HG03139 (cell line): ENCODE data around the gene IGLL5.
"Not testable (repeated sequence)": the region's sequence is repeated elsewhere in the genome, so short reads cannot be mapped to it uniquely, and the experiment has no call there.

ENCODE experiments used
- ATAC-seq: cut with Tn5 transposase; IDR thresholded peaks from one replicate; pipeline ENCODE4 v1.9.1; 2021; ENCODE audit not compliant: unreplicated experiment

Gene IGLL5

DNA sequence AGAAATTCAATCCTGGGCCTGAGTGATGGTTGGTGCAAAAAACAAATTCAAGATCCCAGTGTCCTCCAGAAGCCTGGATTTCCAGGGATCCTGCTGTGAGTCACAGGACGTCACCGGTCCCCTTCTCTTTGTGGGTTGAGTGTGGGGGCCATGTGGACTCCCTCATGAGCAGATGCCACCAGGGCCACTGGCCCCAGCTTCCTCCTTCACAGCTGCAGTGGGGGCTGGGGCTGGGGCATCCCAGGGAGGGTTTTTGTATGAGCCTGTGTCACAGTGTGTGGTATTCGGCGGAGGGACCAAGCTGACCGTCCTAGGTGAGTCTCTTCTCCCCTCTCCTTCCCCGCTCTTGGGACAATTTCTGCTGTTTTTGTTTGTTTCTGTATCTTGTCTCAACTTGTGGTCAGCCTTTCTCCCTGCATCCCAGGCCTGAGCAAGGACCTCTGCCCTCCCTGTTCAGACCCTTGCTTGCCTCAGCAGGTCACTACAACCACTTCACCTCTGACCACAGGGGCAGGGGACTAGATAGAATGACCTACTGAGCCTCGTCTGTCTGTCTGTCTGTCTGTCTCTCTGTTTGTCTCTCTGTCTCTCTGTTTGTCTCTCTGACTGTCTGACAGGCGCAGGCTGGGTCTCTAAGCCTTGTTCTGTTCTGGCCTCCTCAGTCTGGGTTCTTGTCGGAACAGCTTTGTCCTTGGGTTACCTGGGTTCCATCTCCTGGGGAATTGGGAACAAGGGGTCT, 11.9 kb downstream of the IGLL5 start:
- ATAC-seq = not testable (repeated sequence)

DNA sequence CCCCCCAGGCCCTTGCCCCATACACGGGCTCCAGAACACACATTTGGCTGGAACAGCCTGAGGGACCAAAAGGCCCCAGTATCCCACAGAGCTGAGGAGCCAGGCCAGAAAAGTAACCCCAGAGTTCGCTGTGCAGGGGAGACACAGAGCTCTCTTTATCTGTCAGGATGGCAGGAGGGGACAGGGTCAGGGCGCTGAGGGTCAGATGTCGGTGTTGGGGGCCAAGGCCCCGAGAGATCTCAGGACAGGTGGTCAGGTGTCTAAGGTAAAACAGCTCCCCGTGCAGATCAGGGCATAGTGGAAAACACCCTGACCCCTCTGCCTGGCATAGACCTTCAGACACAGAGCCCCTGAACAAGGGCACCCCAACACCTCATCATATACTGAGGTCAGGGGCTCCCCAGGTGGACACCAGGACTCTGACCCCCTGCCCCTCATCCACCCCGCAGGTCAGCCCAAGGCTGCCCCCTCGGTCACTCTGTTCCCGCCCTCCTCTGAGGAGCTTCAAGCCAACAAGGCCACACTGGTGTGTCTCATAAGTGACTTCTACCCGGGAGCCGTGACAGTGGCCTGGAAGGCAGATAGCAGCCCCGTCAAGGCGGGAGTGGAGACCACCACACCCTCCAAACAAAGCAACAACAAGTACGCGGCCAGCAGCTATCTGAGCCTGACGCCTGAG, 13.1 kb downstream of the IGLL5 start:
- ATAC-seq = not testable (repeated sequence)

DNA sequence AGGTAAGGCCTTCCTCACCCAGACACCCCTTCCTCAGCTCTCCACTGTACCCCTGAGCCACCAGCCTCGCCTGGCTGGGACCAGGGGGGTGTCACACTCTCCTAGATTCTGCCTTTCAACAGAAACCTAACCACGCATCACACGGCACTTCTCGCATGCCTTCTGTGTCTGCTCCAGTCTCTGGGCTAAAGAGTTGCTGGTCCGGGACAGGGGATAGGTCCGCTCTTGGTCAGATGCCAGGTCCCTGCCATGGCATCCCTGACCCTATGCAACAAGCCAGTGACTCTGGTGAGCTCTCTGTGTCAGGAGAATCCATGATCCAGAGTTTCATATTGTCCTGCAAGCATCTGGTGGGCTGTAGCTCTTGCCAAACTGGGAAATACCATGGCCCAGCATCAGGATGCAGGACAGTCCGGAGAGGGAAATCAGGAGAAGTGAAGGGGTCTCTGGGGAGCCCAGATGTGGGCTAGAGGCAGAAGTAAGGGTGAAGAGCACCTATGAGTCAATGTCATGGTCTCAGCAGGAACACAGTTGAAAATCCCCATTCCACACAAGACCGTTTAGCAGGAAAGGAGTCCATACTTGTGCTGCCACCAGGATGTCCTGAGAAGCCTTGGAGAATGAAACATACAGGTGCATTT, 14.1 kb downstream of the IGLL5 start:
- ATAC-seq = no peak

DNA sequence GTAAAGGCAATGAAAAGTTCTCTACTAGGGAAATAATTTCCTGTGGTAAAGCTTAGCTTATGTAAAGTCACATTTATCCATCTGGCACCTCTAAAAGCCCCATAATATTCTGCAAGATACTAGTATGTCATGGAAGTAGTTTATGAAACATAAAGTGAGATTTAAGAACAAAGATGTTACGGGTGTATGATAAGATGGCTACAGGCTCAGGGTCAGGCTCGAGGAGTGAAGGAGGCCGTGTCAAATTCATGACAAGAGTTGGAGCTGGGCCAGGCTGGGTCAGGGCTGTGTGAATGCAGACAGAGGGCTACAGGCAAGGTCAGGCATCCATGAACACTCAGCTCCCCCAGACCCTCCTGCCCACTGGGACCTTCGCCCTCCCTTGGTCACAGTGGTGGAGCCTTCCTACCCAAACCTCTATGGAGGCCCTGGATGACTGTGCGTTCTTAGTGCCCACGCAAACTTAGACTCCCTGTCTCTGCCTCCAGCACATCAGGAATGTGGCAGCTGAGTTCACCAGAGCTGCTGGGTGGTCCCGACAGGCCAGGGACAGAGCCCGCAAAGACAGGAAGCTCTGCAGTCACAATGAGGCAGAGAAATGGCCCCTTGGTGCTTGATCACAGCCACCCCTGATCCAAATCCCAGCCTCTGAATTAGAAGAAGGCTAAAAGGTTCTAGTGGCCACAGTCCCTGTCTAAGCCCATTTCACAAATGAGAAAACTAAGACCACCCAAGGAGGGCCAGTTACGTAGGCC, 14.8 kb downstream of the IGLL5 start:
- no peak for ATAC-seq

DNA sequence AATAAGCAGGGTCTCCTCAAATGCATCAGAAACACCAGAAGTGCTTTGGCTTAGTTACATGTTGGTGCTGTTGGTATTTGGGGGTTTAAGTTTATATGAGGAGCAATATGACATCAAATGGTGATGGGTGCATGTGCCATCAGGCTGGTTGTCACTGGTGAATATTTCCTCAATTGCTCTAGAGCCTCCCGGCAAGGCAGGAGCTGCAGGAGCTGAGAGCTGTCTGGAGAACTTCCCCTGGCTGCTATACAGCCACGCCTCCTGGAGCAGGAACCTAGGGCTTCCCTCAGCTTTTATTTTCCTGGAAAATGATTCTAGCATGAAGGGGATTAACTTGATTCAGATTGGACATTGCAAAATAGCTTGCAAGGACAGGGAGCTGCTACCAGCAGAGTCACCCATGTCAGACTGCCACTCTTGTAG, 15.8 kb downstream of the IGLL5 start:
- no peak for ATAC-seq

DNA sequence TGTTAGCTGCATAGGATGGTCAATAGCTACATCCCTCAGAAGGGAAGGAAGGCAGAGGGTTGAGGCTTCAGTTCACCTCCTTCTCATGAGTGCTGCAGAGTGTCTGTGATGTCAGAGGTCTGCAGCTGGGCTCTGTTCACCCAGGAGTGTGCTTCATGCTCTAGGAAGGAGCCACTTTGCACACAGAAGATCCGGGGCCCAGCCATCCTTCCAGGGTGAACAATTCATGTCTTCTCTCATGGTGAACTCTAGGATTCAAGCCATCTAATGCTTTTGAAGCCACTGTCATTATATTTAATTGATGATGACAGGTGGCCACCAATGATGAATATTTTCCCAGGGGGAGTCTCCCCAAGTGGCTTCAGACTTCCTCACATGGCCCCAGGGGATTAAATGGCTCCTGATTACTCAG, 16.2 kb downstream of the IGLL5 start:
- ATAC-seq = not testable (repeated sequence)

DNA sequence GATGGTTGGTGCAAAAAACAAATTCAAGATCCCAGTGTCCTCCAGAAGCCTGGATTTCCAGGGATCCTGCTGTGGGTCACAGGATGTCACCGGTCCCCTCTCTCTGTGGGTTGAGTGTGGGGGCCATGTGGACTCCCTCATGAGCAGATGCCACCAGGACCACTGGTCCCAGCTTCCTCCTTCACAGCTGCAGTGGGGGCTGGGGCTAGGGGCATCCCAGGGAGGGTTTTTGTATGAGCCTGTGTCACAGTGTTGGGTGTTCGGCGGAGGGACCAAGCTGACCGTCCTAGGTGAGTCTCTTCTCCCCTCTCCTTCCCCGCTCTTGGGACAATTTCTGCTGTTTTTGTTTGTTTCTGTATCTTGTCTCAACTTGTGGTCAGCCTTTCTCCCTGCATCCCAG, 17.1 kb downstream of the IGLL5 start:
- not testable (repeated sequence) for ATAC-seq

DNA sequence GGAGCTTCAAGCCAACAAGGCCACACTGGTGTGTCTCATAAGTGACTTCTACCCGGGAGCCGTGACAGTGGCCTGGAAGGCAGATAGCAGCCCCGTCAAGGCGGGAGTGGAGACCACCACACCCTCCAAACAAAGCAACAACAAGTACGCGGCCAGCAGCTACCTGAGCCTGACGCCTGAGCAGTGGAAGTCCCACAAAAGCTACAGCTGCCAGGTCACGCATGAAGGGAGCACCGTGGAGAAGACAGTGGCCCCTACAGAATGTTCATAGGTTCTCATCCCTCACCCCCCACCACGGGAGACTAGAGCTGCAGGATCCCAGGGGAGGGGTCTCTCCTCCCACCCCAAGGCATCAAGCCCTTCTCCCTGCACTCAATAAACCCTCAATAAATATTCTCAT, 18.8 kb downstream of the IGLL5 start:
- ATAC-seq = not testable (repeated sequence)

DNA sequence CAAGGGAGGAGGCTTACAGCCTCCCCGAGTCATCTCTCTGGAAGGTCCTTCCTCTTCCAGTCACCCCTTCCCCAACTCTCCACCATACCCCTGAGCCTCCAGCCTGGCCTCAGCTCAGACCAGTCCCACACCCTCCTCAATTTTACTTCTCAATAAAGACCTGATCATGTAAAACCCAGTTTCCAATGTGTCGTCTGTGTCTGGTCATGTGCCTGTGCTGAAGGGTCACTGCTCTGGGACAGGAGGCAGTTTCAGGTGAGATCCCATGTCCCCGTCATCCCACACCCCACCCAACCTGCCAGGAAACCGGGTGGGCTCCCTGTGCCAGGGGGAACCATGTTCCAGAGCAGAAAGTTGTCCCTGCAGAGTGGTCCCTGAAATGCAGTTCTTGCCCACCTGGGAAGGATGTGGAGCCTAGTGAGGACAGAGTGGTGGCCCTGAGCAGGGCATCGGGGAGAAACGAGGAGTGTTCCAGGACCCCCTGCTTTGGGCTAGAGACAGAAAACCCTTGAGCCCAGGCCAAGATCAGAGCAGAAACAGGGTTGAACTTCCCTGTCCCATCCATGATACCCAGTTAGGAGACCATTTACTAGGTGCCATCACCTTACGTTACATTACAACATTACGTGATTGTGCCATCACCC, 19.4 kb downstream of the IGLL5 start:
- no peak for ATAC-seq

DNA sequence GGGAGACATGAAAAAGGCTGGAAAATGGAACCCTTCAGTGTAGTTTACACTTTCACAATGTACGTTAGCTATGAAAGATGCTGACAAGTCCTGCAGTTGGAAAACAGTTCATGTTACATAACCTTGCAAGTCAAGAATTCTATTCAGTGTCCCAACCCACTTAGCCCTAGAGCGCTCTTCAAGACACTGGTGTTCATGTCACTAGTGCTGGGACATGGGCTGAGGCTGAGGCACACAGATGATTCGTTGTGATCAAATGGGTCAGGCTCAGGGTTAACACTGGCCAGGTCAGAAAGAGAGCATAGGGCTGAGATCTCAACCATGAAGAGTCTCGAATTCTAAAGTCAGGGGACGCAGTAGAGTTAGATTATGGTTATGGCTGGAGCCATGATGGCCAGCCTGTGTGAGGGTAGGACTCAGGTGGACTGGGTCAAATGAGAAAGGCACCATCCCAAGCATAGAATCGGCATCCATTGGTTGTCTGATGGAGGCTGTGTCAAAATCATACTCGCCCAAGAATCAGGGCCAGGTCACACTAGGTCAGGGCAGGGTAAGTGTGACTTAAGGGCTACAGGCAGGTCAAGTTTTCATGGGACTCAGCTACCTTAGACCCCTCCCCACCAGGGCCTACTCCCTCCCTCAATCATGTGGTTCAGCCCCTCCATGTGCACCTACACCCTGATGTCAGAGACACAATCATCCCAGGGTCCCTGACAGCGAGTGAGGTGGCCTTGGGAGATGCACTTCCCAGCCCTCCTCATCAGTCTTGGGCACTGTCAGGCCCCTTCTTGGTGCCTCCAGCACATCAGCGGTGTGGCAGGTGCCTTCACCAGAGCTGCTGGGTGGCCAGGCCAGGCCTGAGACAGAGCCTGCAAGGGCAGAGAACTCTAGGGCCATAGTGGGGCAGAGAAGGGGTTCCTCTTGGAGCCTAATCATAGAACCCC, 20.2 kb downstream of the IGLL5 start:
- no peak for ATAC-seq

DNA sequence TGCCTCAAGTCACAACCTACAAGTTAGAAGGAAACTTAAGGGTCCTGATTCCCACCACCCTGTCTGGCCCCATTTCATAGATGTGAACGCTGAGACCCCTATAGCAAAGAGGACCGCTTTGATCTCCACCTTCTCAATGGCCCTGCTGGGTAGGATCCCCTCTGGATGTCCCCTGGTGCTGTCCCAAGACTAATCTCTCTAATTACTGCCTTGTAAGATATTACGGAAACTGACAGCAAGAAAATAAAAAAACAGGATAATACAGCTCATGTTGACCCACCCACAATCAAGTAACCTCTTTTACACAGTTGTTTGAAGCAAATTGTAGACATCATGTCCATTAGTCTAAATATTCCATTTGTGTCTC, 20.9 kb downstream of the IGLL5 start:
- no peak for ATAC-seq

DNA sequence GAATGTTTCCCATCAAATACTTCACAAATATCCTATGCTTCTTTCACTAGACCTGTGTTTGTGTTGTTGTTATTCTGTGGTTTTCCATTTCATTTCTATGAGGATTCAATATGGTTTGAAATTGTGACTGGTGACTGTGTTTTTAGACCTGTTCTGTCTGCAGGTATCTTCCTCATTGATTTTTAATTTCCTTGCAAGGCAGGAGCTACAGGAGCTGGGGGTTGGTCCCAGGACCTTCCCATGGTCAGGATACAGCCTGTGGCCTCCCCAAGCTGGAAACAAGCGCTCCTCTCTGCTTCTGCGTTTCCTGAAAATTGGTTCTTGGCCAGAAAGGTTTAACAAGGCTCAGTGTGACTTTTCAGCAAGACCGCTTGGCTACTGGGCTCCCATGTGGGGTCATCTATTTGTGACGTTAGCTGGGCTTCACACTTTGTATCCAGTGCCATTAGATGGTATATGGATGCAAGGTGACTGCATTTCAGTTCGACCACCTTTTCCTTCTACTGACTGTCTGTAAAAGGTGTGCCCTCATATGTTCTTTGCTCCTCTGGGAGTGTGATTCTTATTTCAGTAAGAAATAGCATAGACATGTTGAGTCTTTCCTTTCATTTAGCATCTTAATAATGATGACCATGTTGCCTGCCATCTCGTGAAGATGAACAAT, 21.5 kb downstream of the IGLL5 start:
- no peak for ATAC-seq

DNA sequence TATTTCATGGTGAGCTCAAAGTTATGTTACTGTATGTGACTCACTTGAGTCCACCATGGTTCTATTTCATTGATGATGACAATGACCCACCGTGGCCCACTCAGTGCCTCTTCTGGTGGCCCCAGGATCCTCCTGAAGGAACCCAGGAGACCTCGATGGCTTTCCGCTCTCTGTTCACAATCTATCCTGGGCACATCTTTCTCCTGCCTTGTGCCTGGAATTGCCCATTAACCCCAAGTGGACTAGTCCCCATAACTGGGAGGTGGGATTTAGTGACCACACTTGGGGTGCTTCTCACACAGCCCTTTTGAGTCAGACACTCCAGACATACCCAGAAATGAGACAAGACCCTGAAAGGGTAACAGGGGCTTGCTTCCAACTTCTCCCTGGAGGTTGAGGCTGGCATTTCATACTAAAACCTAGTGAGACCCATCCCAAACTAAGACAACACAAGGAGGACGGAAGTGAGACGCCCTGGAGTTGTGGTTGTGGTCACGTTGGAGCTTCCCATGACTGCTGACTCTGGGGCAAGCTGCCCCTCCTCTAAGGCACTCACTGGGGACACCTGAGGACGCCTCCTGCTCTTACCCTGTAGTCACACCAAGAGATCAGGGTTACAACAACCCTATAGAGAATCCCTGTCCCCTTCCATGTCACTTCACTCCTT, 22.1 kb downstream of the IGLL5 start:
- ATAC-seq = no peak

DNA sequence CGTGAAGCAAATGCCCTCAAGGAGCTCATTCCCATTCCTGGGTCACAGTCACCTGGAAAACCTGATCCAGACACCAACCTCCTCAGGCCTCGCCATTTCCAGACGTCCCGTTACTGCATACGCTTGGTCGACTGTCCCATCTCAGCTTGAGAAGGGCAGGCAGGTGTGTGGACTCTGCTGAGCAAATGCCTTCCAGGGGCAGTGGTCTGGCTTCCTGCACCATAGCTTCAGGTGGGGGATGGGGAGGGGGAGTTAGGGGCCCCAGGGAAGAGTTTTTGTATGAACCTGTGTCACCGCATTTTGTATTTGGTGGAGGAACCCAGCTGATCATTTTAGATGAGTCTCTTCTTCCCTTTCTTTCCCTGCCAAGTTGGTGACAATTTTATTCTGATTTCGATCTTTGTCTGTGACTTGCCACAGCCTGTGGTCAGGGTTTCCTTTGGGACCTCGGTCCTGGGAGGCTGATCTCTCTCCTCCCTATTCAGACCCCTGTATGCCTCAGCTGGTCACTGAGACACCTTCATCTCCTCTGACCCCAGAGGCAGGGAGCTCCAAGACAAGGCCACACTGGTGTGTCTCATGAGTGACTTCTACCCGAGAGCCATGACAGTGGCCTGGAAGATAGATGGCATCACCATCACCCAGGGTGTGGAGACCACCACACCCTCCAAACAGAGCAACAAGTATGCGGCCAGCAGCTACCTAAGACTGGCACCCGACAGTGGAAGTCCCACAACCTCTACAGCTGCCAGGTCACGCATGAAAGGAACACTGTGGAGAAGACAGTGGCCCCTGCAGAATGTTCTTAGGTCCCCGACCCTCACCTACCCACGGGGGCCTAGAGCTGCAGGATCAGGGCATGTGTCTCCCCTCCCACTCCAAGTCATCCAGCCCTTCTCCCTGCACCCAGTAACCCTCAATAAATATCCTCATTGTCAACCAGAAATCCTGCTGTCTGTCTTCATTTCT, 22.9 kb downstream of the IGLL5 start:
- no peak for ATAC-seq

DNA sequence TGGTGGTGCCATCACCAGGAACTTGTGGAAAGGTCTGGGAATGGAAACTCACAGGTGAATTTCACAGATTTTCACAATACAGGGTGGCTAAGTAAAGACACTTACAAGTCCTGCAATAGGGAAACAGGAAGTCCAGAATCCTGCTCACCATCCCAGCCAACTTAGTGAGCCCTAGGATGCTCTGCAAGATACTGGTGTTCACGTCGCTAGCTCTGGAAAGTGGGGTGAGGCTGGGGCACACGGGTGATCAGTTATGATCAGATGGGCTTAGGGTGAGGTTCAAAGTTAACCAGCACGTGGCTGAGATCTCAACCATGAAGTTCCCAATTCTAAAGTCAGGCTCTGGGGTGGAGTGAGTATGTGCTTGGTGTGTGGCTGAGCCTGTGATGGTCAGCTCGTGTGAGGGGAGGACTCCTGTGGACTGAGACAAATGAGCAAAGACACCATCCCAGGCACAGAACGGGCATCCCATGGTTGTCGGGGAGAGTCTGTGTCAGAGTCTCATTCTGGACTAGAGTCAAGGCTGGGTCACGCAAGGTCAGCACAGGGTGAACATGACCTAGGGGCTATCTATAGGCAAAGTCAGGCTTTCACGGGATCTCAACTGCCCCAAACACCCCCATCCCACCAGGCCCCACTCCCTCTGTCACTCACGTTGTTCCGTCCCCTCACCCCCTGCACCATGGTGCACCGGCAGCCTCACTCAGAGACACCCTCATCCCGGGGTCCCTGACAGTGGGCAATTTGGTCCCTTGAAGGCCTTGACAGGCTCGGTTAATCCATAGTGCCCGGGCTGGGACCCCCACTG, 23.9 kb downstream of the IGLL5 start:
- ATAC-seq = no peak

DNA sequence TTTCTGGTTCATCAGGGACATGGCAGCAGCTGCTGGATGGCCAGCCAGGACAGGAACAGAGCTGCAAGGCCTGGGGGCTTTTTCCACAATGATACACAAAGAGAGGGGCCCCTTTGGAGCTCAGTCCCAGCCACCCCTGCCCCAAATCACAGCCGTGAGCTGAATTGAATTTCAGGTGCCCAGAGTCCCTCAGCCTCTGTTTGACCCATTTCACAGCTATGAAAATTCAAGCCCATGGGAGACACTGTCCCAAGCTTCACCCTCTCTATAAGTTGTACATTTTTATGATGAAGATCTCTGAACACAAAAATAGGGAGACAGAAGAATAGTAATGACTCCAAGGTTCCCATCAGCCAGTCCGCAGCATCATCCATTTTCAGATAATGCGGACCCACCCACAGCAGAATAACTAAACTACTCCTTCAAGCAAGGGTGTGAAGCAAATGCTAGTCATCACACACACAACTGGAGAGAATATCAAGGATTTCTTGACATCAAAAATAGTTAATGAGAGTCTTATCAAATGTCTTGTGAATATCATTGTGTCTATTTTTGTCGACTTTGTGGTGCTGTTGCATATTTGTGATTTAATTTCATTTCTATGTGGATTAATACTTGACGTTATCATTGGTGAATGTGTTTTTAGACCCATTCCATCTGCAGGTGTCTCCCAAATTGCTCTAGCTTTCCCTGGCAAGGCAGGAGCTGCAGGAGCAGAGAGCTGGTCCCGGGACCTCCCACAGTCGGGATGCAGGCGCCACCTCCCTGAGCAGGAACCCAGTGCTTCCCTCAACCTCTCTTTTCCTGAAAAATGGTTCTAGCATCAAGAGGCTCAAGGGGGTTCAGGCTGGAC, 24.7 kb downstream of the IGLL5 start:
- no peak for ATAC-seq
